Astrocyte (in vitro differentiated cells and primary cell): ENCODE results near the gene BICD1. TPM values are rescaled to one million over a fixed set of nuclear protein-coding genes. Genes with fewer than 3 reads are reported as not detected.

Source experiments
- DNase-seq: peaks from one replicate; pipeline ENCODE4 v3.0.0-alpha.2; 2010; ENCODE audit warnings: low read depth
- FAIRE-seq: peaks from 2 replicates; lab custom pipeline; 2011; peaks lifted over from hg19 to GRCh38; lab: Jason Lieb, UNC
- H2AFZ ChIP-seq: 2 replicates; pipeline ENCODE4 v1.6.0; 2012; ENCODE audit warnings: low read depth, low read length, inconsistent platforms
- H3K27ac ChIP-seq: 2 replicates; pipeline ENCODE4 v1.5.1; 2011; ENCODE audit warnings: low read depth, low read length, inconsistent platforms
- H3K27me3 ChIP-seq: 2 replicates; pipeline ENCODE4 v1.6.0; 2011; ENCODE audit warnings: low read length, inconsistent platforms; ENCODE audit not compliant: insufficient read depth
- H3K36me3 ChIP-seq: 2 replicates; pipeline ENCODE4 v1.5.1; 2011; ENCODE audit warnings: low read length, inconsistent platforms; ENCODE audit not compliant: insufficient read depth
- H3K4me1 ChIP-seq: 2 replicates; pipeline ENCODE4 v1.5.1; 2011; ENCODE audit warnings: low read length, inconsistent platforms; ENCODE audit not compliant: insufficient read depth
- H3K4me2 ChIP-seq: 2 replicates; pipeline ENCODE4 v1.6.0; 2012; ENCODE audit warnings: low read length, inconsistent platforms
- H3K4me3 ChIP-seq: 2 replicates; pipeline ENCODE4 v1.5.1; 2011; ENCODE audit warnings: low read depth, mild to moderate bottlenecking, low read length, inconsistent platforms; ENCODE audit not compliant: insufficient read depth
- H3K79me2 ChIP-seq: 2 replicates; pipeline ENCODE4 v1.6.0; 2012; ENCODE audit warnings: mild to moderate bottlenecking, low read length, inconsistent platforms; ENCODE audit not compliant: insufficient read depth
- H3K9ac ChIP-seq: 2 replicates; pipeline ENCODE4 v1.6.0; 2012; ENCODE audit warnings: mild to moderate bottlenecking, low read length, inconsistent platforms
- H3K9me3 ChIP-seq: 2 replicates; pipeline ENCODE4 v1.5.1; 2012; ENCODE audit warnings: low read depth, mild to moderate bottlenecking, low read length, inconsistent platforms; ENCODE audit not compliant: insufficient read depth
- H4K20me1 ChIP-seq: 2 replicates; pipeline ENCODE4 v1.6.0; 2012; ENCODE audit warnings: low read length, inconsistent platforms; ENCODE audit not compliant: insufficient read depth
- H3K27ac Mint-ChIP-seq: one replicate; pipeline ENCODE4 v1.8.0; 2021; ENCODE audit warnings: mild to moderate bottlenecking, mixed read lengths; ENCODE audit not compliant: unreplicated experiment
- H3K27me3 Mint-ChIP-seq: one replicate; pipeline ENCODE4 v1.8.0; 2021; ENCODE audit warnings: low read depth, mixed read lengths; ENCODE audit not compliant: unreplicated experiment
- H3K36me3 Mint-ChIP-seq: one replicate; pipeline ENCODE4 v1.8.0; 2021; ENCODE audit warnings: low read depth, mixed read lengths; ENCODE audit not compliant: unreplicated experiment
- H3K4me1 Mint-ChIP-seq: one replicate; pipeline ENCODE4 v1.8.0; 2021; ENCODE audit warnings: low read depth, mixed read lengths; ENCODE audit not compliant: unreplicated experiment
- H3K4me3 Mint-ChIP-seq: one replicate; pipeline ENCODE4 v1.8.0; 2021; ENCODE audit warnings: mild to moderate bottlenecking, moderate library complexity, mixed read lengths; ENCODE audit not compliant: unreplicated experiment
- H3K9me3 Mint-ChIP-seq: one replicate; pipeline ENCODE4 v1.8.0; 2021; ENCODE audit warnings: mild to moderate bottlenecking, mixed read lengths; ENCODE audit not compliant: unreplicated experiment
- EZH2 ChIP-seq: IDR thresholded peaks from 2 replicates; pipeline ENCODE4 v1.6.1; 2012; ENCODE audit warnings: mild to moderate bottlenecking, low read length, inconsistent platforms; ENCODE audit not compliant: insufficient read depth
- total RNA-seq: library from RNA; stranded (reverse); gene quantifications from 2 replicates; pipeline ENCODE4 v1.2.1, GENCODE V29; 2021
- TF ChIP-seq, protein P1 (sequence below): IDR thresholded peaks from 2 replicates; pipeline ENCODE4 v1.5.1; 2011; ENCODE audit warnings: low read depth, mild to moderate bottlenecking, inconsistent platforms, low read length, moderate library complexity; ENCODE audit not compliant: insufficient read depth

Gene BICD1
- total RNA-seq, 1 donor from 2014 or later, result 28.7 TPM

- Mint-ChIP-seq H3K4me3 (no peak overlapping the region), H3K4me1 (no peaks in the 10 kb centered on the region), H3K9me3 (no peaks in the 10 kb centered on the region), H3K27ac (no peak overlapping the region), H3K36me3 (no peaks in the 10 kb centered on the region), H3K27me3 (no peaks in the 10 kb centered on the region)
- no peak overlapping the region for H3K4me3 ChIP-seq
- no peak overlapping the region for H2AFZ ChIP-seq
- no peak for TF ChIP-seq EZH2
- TF ChIP-seq, protein P1, sequence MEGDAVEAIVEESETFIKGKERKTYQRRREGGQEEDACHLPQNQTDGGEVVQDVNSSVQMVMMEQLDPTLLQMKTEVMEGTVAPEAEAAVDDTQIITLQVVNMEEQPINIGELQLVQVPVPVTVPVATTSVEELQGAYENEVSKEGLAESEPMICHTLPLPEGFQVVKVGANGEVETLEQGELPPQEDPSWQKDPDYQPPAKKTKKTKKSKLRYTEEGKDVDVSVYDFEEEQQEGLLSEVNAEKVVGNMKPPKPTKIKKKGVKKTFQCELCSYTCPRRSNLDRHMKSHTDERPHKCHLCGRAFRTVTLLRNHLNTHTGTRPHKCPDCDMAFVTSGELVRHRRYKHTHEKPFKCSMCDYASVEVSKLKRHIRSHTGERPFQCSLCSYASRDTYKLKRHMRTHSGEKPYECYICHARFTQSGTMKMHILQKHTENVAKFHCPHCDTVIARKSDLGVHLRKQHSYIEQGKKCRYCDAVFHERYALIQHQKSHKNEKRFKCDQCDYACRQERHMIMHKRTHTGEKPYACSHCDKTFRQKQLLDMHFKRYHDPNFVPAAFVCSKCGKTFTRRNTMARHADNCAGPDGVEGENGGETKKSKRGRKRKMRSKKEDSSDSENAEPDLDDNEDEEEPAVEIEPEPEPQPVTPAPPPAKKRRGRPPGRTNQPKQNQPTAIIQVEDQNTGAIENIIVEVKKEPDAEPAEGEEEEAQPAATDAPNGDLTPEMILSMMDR, result no peak
- H3K79me2 ChIP-seq, result peaks cover 8% of the 10 kb centered on the region
- no peak overlapping the region for H3K27ac ChIP-seq
- H3K4me1 ChIP-seq, result no peaks in the 10 kb centered on the region
- H3K9ac ChIP-seq, result no peak overlapping the region
- no peaks in the 10 kb centered on the region for H3K27me3 ChIP-seq
- H3K9me3 ChIP-seq, result no peaks in the 10 kb centered on the region
- FAIRE-seq (no peak), DNase-seq (no peak)
- no peak overlapping the region for H3K4me2 ChIP-seq
- peaks cover 17% of the 10 kb centered on the region for H4K20me1 ChIP-seq
- peaks cover 10% of the 10 kb centered on the region for H3K36me3 ChIP-seq
Observed at GRCh38 chr12:32309811-32310736, 203.4 kb downstream of the BICD1 start.

DNA sequence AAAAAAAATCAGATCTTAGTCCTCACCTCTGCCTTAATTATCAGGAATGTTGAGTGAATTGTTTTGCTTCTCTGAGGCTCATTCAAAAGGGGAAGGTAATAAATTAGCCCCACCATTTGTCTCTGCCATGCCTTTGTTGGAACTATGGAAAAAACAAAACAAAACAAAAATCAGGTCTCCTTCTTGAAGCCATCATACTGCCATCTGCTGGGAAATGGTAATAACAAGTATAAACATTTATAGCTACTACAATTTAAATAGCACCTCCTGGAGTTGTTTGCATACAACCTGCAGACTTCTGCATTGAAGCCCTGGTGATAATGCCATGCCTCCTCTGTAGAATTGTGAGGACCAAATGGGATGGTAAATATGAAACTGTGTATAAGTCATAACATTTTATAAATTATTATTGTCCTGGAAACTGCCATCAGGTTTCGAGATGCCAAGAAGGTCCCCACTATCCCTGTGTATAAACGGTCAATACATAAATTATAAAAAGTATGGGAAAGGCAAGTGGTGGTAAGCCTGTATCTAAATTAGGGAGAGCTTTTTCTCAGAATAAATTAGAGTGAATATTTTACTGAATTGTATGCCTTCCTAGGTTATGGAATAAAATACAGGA, 205.5 kb downstream of the BICD1 start:
- Mint-ChIP-seq H3K36me3 (no peaks in the 10 kb centered on the region), H3K4me3 (no peak overlapping the region), H3K27me3 (no peaks in the 10 kb centered on the region), H3K4me1 (no peaks in the 10 kb centered on the region), H3K9me3 (peaks cover 1% of the 10 kb centered on the region), H3K27ac (no peak overlapping the region)
- Histone ChIP-seq H2AFZ (no peak overlapping the region), H3K9ac (no peak overlapping the region), H3K36me3 (peaks cover 6% of the 10 kb centered on the region), H3K4me3 (no peak overlapping the region), H3K4me1 (no peaks in the 10 kb centered on the region), H3K9me3 (no peaks in the 10 kb centered on the region), H3K4me2 (no peak overlapping the region), H3K79me2 (peaks cover 8% of the 10 kb centered on the region), H3K27ac (no peak overlapping the region), H3K27me3 (no peaks in the 10 kb centered on the region), H4K20me1 (peaks cover 17% of the 10 kb centered on the region)
- DNase-seq, result peak; percentile 55
- TF ChIP-seq, protein P1, result peak; percentile 71
- TF ChIP-seq EZH2, result no peak
- no peak for FAIRE-seq

DNA sequence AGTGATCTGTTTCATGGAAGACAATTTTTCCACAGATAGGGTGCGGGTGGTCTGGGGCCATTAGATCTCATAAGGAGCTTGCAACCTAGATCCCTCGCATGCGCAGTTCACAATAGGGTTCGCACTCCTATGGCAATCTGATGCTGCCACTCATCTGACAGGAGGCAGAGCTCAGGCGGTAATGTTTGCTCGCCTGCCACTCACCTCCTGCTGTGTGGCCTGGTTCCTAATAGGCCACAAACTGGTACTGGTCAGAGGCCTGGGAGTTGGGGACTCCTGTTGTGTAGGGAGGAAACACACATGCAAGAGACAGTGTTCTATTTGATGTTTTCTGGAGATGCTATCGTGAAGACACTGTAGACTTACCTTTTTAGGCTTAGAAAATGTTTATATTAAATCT, 215.7 kb downstream of the BICD1 start:
- Histone ChIP-seq H3K9me3 (no peaks in the 10 kb centered on the region), H3K36me3 (peaks cover 3% of the 10 kb centered on the region), H3K79me2 (peaks cover 20% of the 10 kb centered on the region), H3K4me3 (no peak overlapping the region), H3K27ac (no peak overlapping the region), H3K4me1 (no peaks in the 10 kb centered on the region), H3K27me3 (no peaks in the 10 kb centered on the region), H3K9ac (no peak overlapping the region), H3K4me2 (no peak overlapping the region), H2AFZ (no peak overlapping the region), H4K20me1 (peaks cover 16% of the 10 kb centered on the region)
- H3K4me1 Mint-ChIP-seq, result no peaks in the 10 kb centered on the region
- no peak overlapping the region for H3K27ac Mint-ChIP-seq
- FAIRE-seq, result no peak
- H3K4me3 Mint-ChIP-seq, result no peak overlapping the region
- no peak for DNase-seq
- H3K36me3 Mint-ChIP-seq, result peaks cover 3% of the 10 kb centered on the region
- TF ChIP-seq, protein P1, result no peak
- TF ChIP-seq EZH2, result no peak
- H3K27me3 Mint-ChIP-seq, result no peaks in the 10 kb centered on the region
- peaks cover 1% of the 10 kb centered on the region for H3K9me3 Mint-ChIP-seq
